ENCODE results near the gene LRFN5.

LRFN5 gene

DNA sequence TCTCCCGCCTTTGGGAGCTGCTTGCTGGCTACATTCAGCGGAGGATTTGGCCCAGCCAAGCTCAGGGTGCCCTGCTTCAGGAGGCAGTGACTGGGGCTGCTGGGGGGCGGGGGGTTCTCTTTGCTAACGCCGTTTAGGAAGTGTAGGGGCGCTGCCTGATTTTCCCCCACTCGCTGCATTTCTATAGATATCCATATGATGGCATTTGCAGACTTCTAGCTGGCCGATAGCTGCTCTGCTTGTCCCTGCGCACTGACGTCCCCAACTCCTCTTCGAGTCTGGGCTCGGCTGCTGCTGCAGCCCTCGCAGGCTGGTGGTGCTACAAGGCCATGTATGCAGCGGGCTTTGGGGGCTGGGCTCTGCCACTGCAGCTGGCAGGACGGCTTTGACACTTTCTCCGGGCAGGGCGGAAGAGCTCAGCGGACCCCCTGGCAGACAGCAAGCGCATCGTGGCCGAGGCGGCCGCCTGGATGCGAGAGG lies 3.1 kb downstream of the LRFN5 start:
- no peak overlapping the region for H2AFZ ChIP-seq (ENCODE audit: low read length)
- peaks cover 5% of the 10 kb centered on the region for H3K4me1 ChIP-seq (ENCODE audit: insufficient read depth, low read length, severe bottlenecking)
- peak overlapping the region; percentile 60 for H3K4me3 ChIP-seq (ENCODE audit: low read depth, low read length, poor library complexity, severe bottlenecking)
- no peaks in the 10 kb centered on the region for H3K9me2 ChIP-seq (ENCODE audit: low read depth, low read length)
- H3K79me2 ChIP-seq (ENCODE audit: insufficient read depth, low read length) = no peaks in the 10 kb centered on the region
- no peaks in the 10 kb centered on the region for H3F3A ChIP-seq (ENCODE audit: insufficient read depth, low read length)
- TF ChIP-seq EZH2 (IDR thresholded peaks at IDR 0.05; ENCODE audit: borderline replicate concordance, low read length) = no peak
- TF ChIP-seq, protein P1, sequence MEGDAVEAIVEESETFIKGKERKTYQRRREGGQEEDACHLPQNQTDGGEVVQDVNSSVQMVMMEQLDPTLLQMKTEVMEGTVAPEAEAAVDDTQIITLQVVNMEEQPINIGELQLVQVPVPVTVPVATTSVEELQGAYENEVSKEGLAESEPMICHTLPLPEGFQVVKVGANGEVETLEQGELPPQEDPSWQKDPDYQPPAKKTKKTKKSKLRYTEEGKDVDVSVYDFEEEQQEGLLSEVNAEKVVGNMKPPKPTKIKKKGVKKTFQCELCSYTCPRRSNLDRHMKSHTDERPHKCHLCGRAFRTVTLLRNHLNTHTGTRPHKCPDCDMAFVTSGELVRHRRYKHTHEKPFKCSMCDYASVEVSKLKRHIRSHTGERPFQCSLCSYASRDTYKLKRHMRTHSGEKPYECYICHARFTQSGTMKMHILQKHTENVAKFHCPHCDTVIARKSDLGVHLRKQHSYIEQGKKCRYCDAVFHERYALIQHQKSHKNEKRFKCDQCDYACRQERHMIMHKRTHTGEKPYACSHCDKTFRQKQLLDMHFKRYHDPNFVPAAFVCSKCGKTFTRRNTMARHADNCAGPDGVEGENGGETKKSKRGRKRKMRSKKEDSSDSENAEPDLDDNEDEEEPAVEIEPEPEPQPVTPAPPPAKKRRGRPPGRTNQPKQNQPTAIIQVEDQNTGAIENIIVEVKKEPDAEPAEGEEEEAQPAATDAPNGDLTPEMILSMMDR (IDR thresholded peaks at IDR 0.05; ENCODE audit: low read length) = peak; percentile 51
- no peak overlapping the region for H3K27ac ChIP-seq (ENCODE audit: low read depth, low read length, poor library complexity, severe bottlenecking)
- no peaks in the 10 kb centered on the region for H3K9me3 ChIP-seq (ENCODE audit: low read length)
- H3K36me3 ChIP-seq (ENCODE audit: insufficient read depth, low read length) = no peaks in the 10 kb centered on the region
- H3K27me3 ChIP-seq (ENCODE audit: insufficient read depth, low read length) = no peaks in the 10 kb centered on the region
- H4K20me1 ChIP-seq (ENCODE audit: insufficient read depth, low read length) = no peaks in the 10 kb centered on the region
- H3K4me2 ChIP-seq (ENCODE audit: low read length) = peak overlapping the region; percentile 41
- no peak overlapping the region; the same call in 1 of the 2 replicates for H3K9ac ChIP-seq (ENCODE audit: low read length)

DNA sequence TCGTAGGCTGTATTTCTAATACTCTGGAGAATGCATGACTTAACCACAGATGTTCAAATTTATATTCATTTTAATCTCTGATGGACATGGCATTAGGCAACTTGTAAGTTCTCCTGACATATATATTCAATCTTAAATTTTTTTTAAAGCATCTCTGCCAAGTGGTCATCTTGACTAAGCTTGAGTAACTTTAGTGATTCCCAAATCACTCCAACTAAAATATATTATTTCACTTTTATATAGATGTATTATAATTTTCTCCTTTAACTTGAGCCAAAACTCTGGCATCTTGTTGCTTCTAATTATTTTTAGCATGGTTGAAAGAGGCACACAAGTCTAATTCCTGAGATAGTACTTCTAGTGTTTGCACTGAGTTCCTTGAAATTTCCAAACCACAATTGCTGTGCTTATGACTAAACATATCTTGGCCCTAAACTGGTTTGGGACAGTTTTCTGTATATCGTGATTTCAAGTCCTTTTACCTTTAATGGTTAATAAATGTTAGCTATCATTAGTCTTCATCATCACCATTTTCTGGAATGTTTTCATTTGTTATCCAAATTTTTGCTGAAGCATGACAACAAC lies 8.4 kb downstream of the LRFN5 start:
- no peaks in the 10 kb centered on the region for H3K79me2 ChIP-seq (ENCODE audit: insufficient read depth, low read length)
- H2AFZ ChIP-seq (ENCODE audit: low read length) = no peak overlapping the region
- H3K9ac ChIP-seq (ENCODE audit: low read length) = no peak overlapping the region
- no peak overlapping the region for H3K4me2 ChIP-seq (ENCODE audit: low read length)
- no peaks in the 10 kb centered on the region for H3F3A ChIP-seq (ENCODE audit: insufficient read depth, low read length)
- peaks cover 2% of the 10 kb centered on the region for H3K4me1 ChIP-seq (ENCODE audit: insufficient read depth, low read length, severe bottlenecking)
- no peaks in the 10 kb centered on the region for H3K27me3 ChIP-seq (ENCODE audit: insufficient read depth, low read length)
- no peak overlapping the region for H3K4me3 ChIP-seq (ENCODE audit: low read depth, low read length, poor library complexity, severe bottlenecking)
- H4K20me1 ChIP-seq (ENCODE audit: insufficient read depth, low read length) = no peaks in the 10 kb centered on the region
- no peaks in the 10 kb centered on the region for H3K9me2 ChIP-seq (ENCODE audit: low read depth, low read length)
- H3K27ac ChIP-seq (ENCODE audit: low read depth, low read length, poor library complexity, severe bottlenecking) = no peak overlapping the region
- TF ChIP-seq EZH2 (IDR thresholded peaks at IDR 0.05; ENCODE audit: borderline replicate concordance, low read length) = no peak
- TF ChIP-seq, protein P1 (IDR thresholded peaks at IDR 0.05; ENCODE audit: low read length) = no peak
- no peaks in the 10 kb centered on the region for H3K36me3 ChIP-seq (ENCODE audit: insufficient read depth, low read length)
- no peaks in the 10 kb centered on the region for H3K9me3 ChIP-seq (ENCODE audit: low read length)

DNA sequence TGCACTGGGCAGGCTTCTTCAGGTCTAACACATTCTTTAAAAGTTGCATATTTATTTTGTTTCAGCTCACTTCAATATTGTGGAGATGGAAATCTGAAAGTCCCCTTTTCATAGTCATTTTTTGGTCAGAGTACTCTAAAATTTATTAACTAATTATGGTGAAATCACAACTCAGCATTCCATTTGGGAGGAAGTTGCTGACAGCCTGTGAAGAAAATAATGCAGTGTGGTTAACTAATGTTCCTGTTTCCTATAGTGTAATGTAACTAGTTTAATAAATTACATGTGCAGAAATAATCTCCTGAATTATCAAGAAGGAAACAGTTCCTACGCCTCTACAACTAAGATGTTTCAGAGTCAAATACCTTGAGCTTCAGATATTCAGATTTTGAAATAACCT lies 17.1 kb downstream of the LRFN5 start:
- Histone ChIP-seq H3K4me2 (ENCODE audit: low read length) (no peak overlapping the region), H3K79me2 (ENCODE audit: insufficient read depth, low read length) (no peaks in the 10 kb centered on the region), H3K27me3 (ENCODE audit: insufficient read depth, low read length) (no peaks in the 10 kb centered on the region), H3K9ac (ENCODE audit: low read length) (no peak overlapping the region), H3K9me3 (ENCODE audit: low read length) (no peaks in the 10 kb centered on the region), H3K36me3 (ENCODE audit: insufficient read depth, low read length) (no peaks in the 10 kb centered on the region), H3K27ac (ENCODE audit: low read depth, low read length, poor library complexity, severe bottlenecking) (no peak overlapping the region), H3K4me3 (ENCODE audit: low read depth, low read length, poor library complexity, severe bottlenecking) (no peak overlapping the region), H4K20me1 (ENCODE audit: insufficient read depth, low read length) (no peaks in the 10 kb centered on the region), H2AFZ (ENCODE audit: low read length) (no peak overlapping the region), H3F3A (ENCODE audit: insufficient read depth, low read length) (no peaks in the 10 kb centered on the region), H3K4me1 (ENCODE audit: insufficient read depth, low read length, severe bottlenecking) (no peaks in the 10 kb centered on the region), H3K9me2 (ENCODE audit: low read depth, low read length) (no peaks in the 10 kb centered on the region)
- TF ChIP-seq, protein P1 (IDR thresholded peaks at IDR 0.05; ENCODE audit: low read length) = no peak
- TF ChIP-seq EZH2 (IDR thresholded peaks at IDR 0.05; ENCODE audit: borderline replicate concordance, low read length) = no peak

Data from OCI-LY1 (cell line).